Measurements from ENCODE around the gene RPTOR.
"Not testable (repeated sequence)": the region's sequence is repeated elsewhere in the genome, so short reads cannot be mapped to it uniquely, and the experiment has no call there.

RPTOR gene

DNA sequence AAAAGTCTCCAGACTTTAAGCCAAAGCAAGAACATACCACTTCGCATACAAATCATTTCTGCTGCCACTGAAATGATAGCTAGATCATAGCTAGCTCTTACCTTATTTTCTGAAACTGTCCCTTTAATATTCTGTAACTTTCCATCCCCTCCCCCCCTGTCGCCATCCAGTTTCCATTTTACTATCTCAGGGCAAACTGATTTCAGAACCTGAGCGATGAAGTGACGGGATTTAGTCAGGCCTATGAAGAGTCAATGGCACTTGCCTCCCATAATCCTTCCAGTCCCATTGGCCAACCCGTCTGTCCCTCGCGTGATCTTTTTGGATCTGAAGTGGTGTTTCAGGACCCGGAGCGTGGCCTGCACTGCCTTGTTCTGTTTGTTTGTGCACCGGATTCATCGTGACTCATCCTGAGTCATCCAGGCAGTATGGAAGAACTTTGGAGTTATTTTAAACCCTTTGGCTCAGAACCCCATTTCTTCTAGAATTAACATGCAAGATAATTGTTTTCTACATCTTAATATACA, 247.2 kb downstream of the RPTOR start:
- no peak overlapping the region for H3K4me3 ChIP-seq
- H3K4me1 ChIP-seq, result peaks cover 25 to 44% (median 35%) of the 10 kb centered on the region in 10 experiments
- H3K36me3 ChIP-seq, result peaks cover 24 to 54% (median 48%) of the 10 kb centered on the region in 11 experiments
- H4K20me1 ChIP-seq, result peaks cover 16 to 93% (median 41%) of the 10 kb centered on the region in 11 experiments; a peak in 21 of 22 replicates
- no peak for TF ChIP-seq Cebpa-rat (IDR thresholded peaks at IDR 0.05)
- H3K9me3 ChIP-seq (replicated peaks in 1 of 11), result peaks cover 16 to 26% (median 21%) of the 10 kb centered on the region in 11 experiments; a peak in 20 of 22 replicates
- no peak overlapping the region for H3K27ac ChIP-seq
- H3K27me3 ChIP-seq, result no peaks in the 10 kb centered on the region
- no peak overlapping the region for H3K9ac ChIP-seq
- H3K4me2 ChIP-seq, result peak overlapping the region; percentile 12 to 88 (median 75); a peak in 13 of 22 replicates

DNA sequence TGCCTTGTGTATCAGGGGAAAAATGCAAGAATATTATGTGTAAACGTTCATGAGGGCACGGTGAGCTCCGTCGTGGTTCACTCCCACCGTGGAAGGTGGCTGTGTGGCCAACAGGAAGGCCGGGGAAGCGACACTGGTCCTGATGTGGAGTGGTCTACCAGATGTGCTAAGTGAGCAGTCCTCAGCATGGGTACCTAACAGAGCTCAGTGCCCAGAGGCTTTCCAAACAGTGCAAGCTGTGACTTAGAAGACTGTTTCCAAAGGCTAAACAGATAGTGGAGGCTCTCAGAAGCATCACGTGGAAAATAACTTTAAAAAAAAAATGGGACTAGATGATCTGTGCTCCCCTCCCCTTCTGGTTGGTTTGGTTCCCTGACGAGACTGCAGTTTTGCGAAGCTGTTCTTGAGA, 247.7 kb downstream of the RPTOR start:
- peaks cover 24 to 56% (median 50%) of the 10 kb centered on the region in 11 experiments for H3K36me3 ChIP-seq
- no peaks in the 10 kb centered on the region for H3K27me3 ChIP-seq
- H3K4me1 ChIP-seq, result peaks cover 25 to 44% (median 35%) of the 10 kb centered on the region in 10 experiments
- no peak overlapping the region for H3K27ac ChIP-seq
- no peak overlapping the region for H3K4me3 ChIP-seq
- H3K9me3 ChIP-seq (replicated peaks in 1 of 11), result peaks cover 11 to 20% (median 16%) of the 10 kb centered on the region in 11 experiments; a peak in 20 of 22 replicates
- 0 out of 22 replicates have a peak overlapping the region, but pooled peaks of 2 of the 11 experiments have one; percentile 12 to 88 for H3K4me2 ChIP-seq
- no peak overlapping the region for H3K9ac ChIP-seq
- no peak for TF ChIP-seq Cebpa-rat (IDR thresholded peaks at IDR 0.05)
- peaks cover 16 to 95% (median 41%) of the 10 kb centered on the region in 11 experiments; a peak in 21 of 22 replicates for H4K20me1 ChIP-seq

DNA sequence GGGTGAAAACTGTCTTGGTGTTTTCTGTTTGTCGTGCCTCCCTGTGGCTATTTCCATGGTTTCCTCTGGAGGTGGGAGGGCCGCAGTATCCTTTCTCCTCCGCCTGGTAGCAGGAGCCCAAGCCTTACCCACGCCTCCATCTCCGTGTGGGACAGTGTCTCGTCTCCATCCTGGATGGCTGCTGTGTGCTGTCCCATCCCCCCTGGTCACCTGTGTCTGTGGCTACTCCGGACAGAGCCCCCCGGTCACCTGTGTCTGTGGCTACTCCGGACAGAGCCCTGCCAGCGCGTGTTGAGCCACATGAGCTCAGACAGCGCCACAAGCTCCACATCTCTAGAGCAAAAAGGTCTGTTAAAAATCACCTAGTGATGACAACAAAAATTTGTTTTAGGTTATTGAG, 248.8 kb downstream of the RPTOR start:
- Histone ChIP-seq H3K4me1 (peaks cover 29 to 41% (median 37%) of the 10 kb centered on the region in 10 experiments), H3K9ac (no peak overlapping the region), H4K20me1 (peaks cover 16 to 95% (median 44%) of the 10 kb centered on the region in 11 experiments; a peak in 21 of 22 replicates), H3K36me3 (peaks cover 24 to 67% (median 50%) of the 10 kb centered on the region in 11 experiments), H3K27me3 (no peaks in the 10 kb centered on the region), H3K4me2 (no peak overlapping the region), H3K9me3 (replicated peaks in 1 of 11) (peaks cover 4 to 14% (median 11%) of the 10 kb centered on the region in 11 experiments; a peak in 13 of 22 replicates), H3K27ac (no peak overlapping the region), H3K4me3 (no peak overlapping the region)
- TF ChIP-seq Cebpa-rat (IDR thresholded peaks at IDR 0.05), result no peak

DNA sequence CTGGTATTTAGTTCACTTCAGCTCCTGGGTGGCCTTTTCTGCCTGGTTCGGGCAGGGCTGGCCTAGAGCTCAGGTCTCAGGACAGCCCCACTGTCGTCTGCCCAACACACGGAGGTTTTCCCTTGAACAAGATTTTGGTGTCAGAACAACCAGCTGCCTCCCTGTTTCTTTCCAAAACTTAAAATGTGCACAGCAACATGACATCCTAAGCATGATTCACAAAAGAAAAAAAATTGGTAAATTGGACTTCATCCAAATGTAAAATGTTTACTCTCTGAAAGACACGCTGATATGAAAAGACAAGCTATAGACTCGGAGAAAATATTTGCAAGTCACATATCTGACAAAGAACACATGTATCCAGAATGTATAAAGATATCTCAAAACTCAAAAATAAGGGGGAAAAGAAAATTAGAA, 249.2 kb downstream of the RPTOR start:
- no peak for TF ChIP-seq Cebpa-rat (IDR thresholded peaks at IDR 0.05)
- peaks cover 29 to 41% (median 36%) of the 10 kb centered on the region in 10 experiments for H3K4me1 ChIP-seq
- H3K4me3 ChIP-seq, result no peak overlapping the region
- H3K27ac ChIP-seq, result no peak overlapping the region
- H3K9me3 ChIP-seq (replicated peaks in 1 of 11), result peaks cover 4 to 14% (median 11%) of the 10 kb centered on the region in 11 experiments; a peak in 13 of 22 replicates
- H3K27me3 ChIP-seq, result no peaks in the 10 kb centered on the region
- peaks cover 24 to 71% (median 50%) of the 10 kb centered on the region in 11 experiments for H3K36me3 ChIP-seq
- H3K9ac ChIP-seq, result no peak overlapping the region
- H3K4me2 ChIP-seq, result no peak overlapping the region
- H4K20me1 ChIP-seq, result peaks cover 16 to 95% (median 44%) of the 10 kb centered on the region in 11 experiments; a peak in 21 of 22 replicates

DNA sequence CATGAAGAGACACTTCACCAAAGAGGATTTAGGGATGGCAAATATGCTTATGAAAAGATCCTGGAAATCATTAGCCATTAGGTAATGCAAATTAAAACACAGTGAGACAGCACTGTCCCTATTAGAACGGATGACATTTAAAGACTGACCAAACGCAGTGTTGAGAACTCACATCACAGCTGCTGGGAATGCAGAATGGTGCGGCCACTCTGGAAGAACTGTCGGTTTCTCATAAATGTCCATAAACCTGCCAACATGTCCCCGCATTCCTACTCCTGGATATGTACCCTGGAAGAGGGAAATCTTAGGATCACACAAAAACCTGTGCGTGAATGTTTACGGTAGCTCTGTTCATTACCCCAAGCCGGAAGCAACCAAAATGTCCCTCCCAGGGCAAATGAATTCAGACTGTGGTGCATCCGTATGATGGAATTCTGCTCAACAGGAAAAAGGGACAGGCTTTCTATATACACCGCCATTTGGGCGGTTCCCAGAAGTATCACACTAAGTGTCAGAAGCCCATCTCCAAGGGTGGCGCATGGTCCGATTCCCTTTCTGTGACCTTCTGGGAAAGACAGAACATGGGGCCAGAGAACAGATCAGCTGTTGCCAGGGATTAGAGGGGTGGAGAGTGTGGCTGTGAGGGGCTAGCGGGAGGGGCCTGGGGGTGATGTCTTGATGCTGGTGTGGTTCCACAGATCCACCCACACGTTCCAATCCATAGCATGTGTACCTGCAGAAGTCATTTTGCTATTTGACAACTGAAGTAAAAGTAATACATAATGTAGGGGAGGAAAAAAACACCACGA, 249.8 kb downstream of the RPTOR start:
- no peak overlapping the region for H3K27ac ChIP-seq
- H4K20me1 ChIP-seq, result peaks cover 11 to 94% (median 44%) of the 10 kb centered on the region in 11 experiments; a peak in 21 of 22 replicates
- no peak for TF ChIP-seq Cebpa-rat (IDR thresholded peaks at IDR 0.05)
- no peak overlapping the region for H3K9ac ChIP-seq
- no peak overlapping the region for H3K4me2 ChIP-seq
- peaks cover 24 to 71% (median 50%) of the 10 kb centered on the region in 11 experiments for H3K36me3 ChIP-seq
- peaks cover 4 to 14% (median 11%) of the 10 kb centered on the region in 11 experiments; a peak in 13 of 22 replicates for H3K9me3 ChIP-seq (replicated peaks in 1 of 11)
- H3K4me3 ChIP-seq, result no peak overlapping the region
- no peaks in the 10 kb centered on the region for H3K27me3 ChIP-seq
- peaks cover 23 to 39% (median 36%) of the 10 kb centered on the region in 10 experiments for H3K4me1 ChIP-seq

DNA sequence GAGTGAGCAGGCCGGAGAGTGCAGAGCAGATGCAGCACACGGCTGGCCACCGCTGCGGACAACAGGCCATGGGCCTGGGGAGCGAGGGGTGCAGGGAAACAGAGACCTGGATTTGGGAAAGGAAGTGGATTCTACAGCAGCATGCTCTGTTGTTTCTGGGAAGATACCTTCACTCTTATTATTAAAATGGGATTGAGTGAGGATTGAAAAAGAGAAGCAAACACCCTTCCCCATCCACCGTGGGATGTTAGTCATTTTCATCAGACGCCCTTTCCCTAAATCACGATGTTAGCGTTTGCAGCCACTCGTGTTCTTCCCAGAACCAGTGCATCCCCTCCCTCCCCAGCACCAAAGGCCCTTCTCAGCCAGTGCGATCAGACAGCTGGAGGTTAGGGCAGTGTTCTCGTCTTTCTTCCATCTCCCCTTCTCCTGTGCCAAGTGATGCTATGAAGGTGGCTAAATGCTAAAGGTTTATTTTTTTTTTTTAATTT, 250.5 kb downstream of the RPTOR start:
- Histone ChIP-seq H3K9ac (no peak overlapping the region), H3K4me1 (peaks cover 16 to 36% (median 32%) of the 10 kb centered on the region in 10 experiments), H4K20me1 (peaks cover 4 to 94% (median 44%) of the 10 kb centered on the region in 11 experiments; a peak in 21 of 22 replicates), H3K27ac (no peak overlapping the region), H3K27me3 (no peaks in the 10 kb centered on the region), H3K36me3 (peaks cover 24 to 71% (median 50%) of the 10 kb centered on the region in 11 experiments), H3K9me3 (replicated peaks in 1 of 11) (peaks cover 4 to 14% (median 11%) of the 10 kb centered on the region in 11 experiments; a peak in 13 of 22 replicates), H3K4me3 (no peak overlapping the region), H3K4me2 (no peak overlapping the region)
- no peak for TF ChIP-seq Cebpa-rat (IDR thresholded peaks at IDR 0.05)

DNA sequence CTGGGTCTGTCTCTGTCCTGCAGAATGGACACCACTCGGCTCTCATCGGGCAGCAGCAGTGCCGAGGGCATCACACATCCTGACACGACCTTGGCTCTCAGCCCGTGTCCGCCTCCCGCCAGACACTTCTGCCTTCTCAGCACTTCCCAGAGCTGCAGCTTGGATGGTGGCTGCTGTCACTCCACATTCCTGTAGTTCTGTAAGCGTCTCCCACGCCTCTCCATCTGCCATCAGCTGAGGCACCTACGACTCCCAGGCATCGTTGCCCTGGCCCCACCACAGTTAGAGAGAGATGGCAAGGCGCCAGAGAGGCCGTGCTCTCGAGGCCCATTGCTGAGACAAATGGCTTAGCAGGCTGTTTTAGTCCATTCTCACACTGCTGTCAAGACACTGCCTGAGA, 251.1 kb downstream of the RPTOR start:
- H3K27me3 ChIP-seq, result no peaks in the 10 kb centered on the region
- H3K36me3 ChIP-seq, result peaks cover 24 to 71% (median 50%) of the 10 kb centered on the region in 11 experiments
- H3K9ac ChIP-seq, result no peak overlapping the region
- H3K4me3 ChIP-seq, result no peak overlapping the region
- no peak overlapping the region for H3K27ac ChIP-seq
- peaks cover 12 to 30% (median 26%) of the 10 kb centered on the region in 10 experiments; a peak in 19 of 20 replicates for H3K4me1 ChIP-seq
- peaks cover 4 to 14% (median 11%) of the 10 kb centered on the region in 11 experiments; a peak in 13 of 22 replicates for H3K9me3 ChIP-seq (replicated peaks in 1 of 11)
- TF ChIP-seq Cebpa-rat (IDR thresholded peaks at IDR 0.05), result no peak
- H3K4me2 ChIP-seq, result no peak overlapping the region
- peaks cover 0 to 94% (median 43%) of the 10 kb centered on the region in 11 experiments; a peak in 20 of 22 replicates for H4K20me1 ChIP-seq

DNA sequence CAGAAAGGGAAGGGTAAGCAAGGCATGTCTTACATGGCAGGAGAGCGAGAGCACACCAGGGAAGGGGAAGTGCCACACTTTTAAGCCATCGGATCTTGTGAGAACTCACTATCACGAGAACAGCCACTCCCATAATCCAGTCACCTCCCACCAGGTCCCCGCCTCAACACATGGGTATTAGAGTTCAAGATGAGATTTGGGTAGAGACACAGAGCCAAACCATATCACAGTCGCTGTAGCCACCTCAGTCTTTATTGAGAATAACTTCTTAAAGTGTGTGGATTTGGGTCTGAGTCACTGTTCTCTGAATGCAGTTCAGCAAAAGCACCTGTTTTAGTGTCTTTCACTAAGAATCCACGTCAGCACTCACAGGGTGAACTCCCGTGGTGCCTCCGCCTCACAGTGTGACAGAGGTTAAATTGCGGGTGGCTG, 251.8 kb downstream of the RPTOR start:
- Histone ChIP-seq H3K4me3 (no peak overlapping the region), H3K36me3 (peaks cover 24 to 76% (median 50%) of the 10 kb centered on the region in 11 experiments), H4K20me1 (peaks cover 0 to 94% (median 43%) of the 10 kb centered on the region in 11 experiments; a peak in 19 of 22 replicates), H3K9me3 (replicated peaks in 1 of 11) (peaks cover 4 to 14% (median 11%) of the 10 kb centered on the region in 11 experiments; a peak in 13 of 22 replicates), H3K4me1 (peaks cover 6 to 23% (median 19%) of the 10 kb centered on the region in 10 experiments; a peak in 19 of 20 replicates), H3K9ac (no peak overlapping the region), H3K27me3 (no peaks in the 10 kb centered on the region), H3K27ac (no peak overlapping the region), H3K4me2 (no peak overlapping the region)
- no peak for TF ChIP-seq Cebpa-rat (IDR thresholded peaks at IDR 0.05)

DNA sequence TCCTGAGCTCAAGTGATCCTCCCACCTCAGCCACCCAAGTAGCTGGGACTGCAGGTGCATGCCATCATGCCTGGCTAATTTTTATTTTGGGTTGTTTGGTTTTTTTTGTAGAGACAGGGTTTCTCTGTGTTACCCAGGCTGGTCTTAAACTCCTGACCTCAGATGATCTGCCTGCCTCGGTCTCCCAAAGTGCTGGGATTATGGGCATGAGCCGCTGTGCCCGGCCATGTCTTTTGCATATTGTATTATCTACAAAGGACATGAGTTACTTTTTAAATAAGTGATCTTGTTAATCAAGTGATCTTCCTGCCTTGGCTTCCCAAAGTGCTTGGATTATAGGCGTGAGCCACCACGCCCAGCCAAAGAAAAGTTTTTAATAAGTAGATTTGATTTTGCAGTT, 252.6 kb downstream of the RPTOR start:
- not testable (repeated sequence) for H3K27ac ChIP-seq, H3K4me2 ChIP-seq, H3K9ac ChIP-seq, H3K27me3 ChIP-seq, H3K4me3 ChIP-seq
- peaks cover 0 to 94% (median 49%) of the 10 kb centered on the region in 11 experiments; a peak in 17 of 22 replicates for H4K20me1 ChIP-seq
- H3K36me3 ChIP-seq, result peaks cover 24 to 71% (median 50%) of the 10 kb centered on the region in 11 experiments
- peaks cover 0 to 19% (median 14%) of the 10 kb centered on the region in 10 experiments; a peak in 15 of 20 replicates for H3K4me1 ChIP-seq
- H3K9me3 ChIP-seq (replicated peaks in 1 of 11), result peaks cover 4 to 14% (median 11%) of the 10 kb centered on the region in 11 experiments; a peak in 13 of 22 replicates

Data from BLaER1 treated with 17β-estradiol and CSF1 and Interleukin-3, amounts not matched to agents 10 nM and 100 nM (cell line).